NCI-H1694 (cell line): ENCODE data around the gene E2F7.

Source experiments
- DNase-seq: peaks from one replicate; lab custom pipeline; 2025; lab: John Stamatoyannopoulos, UW

Gene E2F7

GRCh38 chr12:77062846-77063461, 2.4 kb downstream of the E2F7 start:
- no peak for DNase-seq

GRCh38 chr12:77062396-77062795, 3.0 kb downstream of the E2F7 start:
- no peak for DNase-seq

GRCh38 chr12:77060883-77061240, 4.5 kb downstream of the E2F7 start:
- DNase-seq, result no peak

GRCh38 chr12:77060136-77060882, 5.1 kb downstream of the E2F7 start:
- no peak for DNase-seq

GRCh38 chr12:77058740-77059139, 6.6 kb downstream of the E2F7 start:
- DNase-seq, result no peak

- DNase-seq, result no peak
Measured at GRCh38 chr12:77054851-77055250, 10.5 kb downstream of the E2F7 start.

- no peak for DNase-seq
Measured at GRCh38 chr12:77053259-77053658, 12.1 kb downstream of the E2F7 start.

- peak; percentile 68 for DNase-seq
Measured at GRCh38 chr12:77049767-77050353, 15.5 kb downstream of the E2F7 start.

- DNase-seq, result peak; percentile 4
Measured at GRCh38 chr12:77047341-77048109, 17.8 kb downstream of the E2F7 start.

- DNase-seq, result no peak
Measured at GRCh38 chr12:77046468-77046867, 18.9 kb downstream of the E2F7 start.

- no peak for DNase-seq
Measured at GRCh38 chr12:77045183-77045582, 20.2 kb downstream of the E2F7 start.

- no peak for DNase-seq
Measured at GRCh38 chr12:77044721-77045120, 20.6 kb downstream of the E2F7 start.

- no peak for DNase-seq
Measured at GRCh38 chr12:77042833-77043232, 22.5 kb downstream of the E2F7 start.

GRCh38 chr12:77040231-77040630, 25.1 kb downstream of the E2F7 start:
- no peak for DNase-seq

GRCh38 chr12:77035226-77035625, 30.1 kb downstream of the E2F7 start:
- no peak for DNase-seq

GRCh38 chr12:77033658-77034536, 31.5 kb downstream of the E2F7 start:
- no peak for DNase-seq

- no peak for DNase-seq
Measured at GRCh38 chr12:77032406-77032805, 33.0 kb downstream of the E2F7 start.

GRCh38 chr12:77031745-77032144, 33.6 kb downstream of the E2F7 start:
- no peak for DNase-seq

GRCh38 chr12:77025782-77026314, 39.5 kb downstream of the E2F7 start:
- DNase-seq, result no peak

GRCh38 chr12:77023501-77023900, 41.9 kb downstream of the E2F7 start:
- no peak for DNase-seq

- no peak for DNase-seq
Measured at GRCh38 chr12:77019920-77020319, 45.4 kb downstream of the E2F7 start.
